Calu3 (cell line): ENCODE data around the gene FIP1L1. TPM values are rescaled to one million over a fixed set of nuclear protein-coding genes. Genes with fewer than 3 reads are reported as not detected.
A peak's percentile ranks its signal among the peaks of the same experiment; 100 is the strongest.

ENCODE experiments used
- BruUV-seq: library from RNA; stranded (reverse); fragments of 400-500 nt; replicated peaks from 2 replicates; lab custom pipeline; 2021; lab: Mats Ljungman, UMichigan
- CTCF ChIA-PET: fragments of 300-600 bp; sonication (Branson Sonifier 250); formaldehyde crosslinking; loops from one replicate; lab custom pipeline; 2022; ENCODE audit warnings: antibody characterized with exemption; lab: Charles Lee
- DNase-seq: peaks from one replicate; pipeline ENCODE4 v3.0.0; 2022
- H3K27ac Mint-ChIP-seq: one replicate; pipeline ENCODE4 v1.8.0; 2022; ENCODE audit warnings: mixed read lengths; ENCODE audit not compliant: unreplicated experiment
- H3K27me3 Mint-ChIP-seq: one replicate; pipeline ENCODE4 v1.8.0; 2022; ENCODE audit warnings: mixed read lengths; ENCODE audit not compliant: unreplicated experiment
- H3K36me3 Mint-ChIP-seq: one replicate; pipeline ENCODE4 v1.8.0; 2022; ENCODE audit warnings: mild to moderate bottlenecking, moderate library complexity, mixed read lengths; ENCODE audit not compliant: insufficient read depth, unreplicated experiment
- H3K4me1 Mint-ChIP-seq: one replicate; pipeline ENCODE4 v1.8.0; 2022; ENCODE audit warnings: mild to moderate bottlenecking, low read depth, mixed read lengths; ENCODE audit not compliant: unreplicated experiment
- H3K4me3 Mint-ChIP-seq: one replicate; pipeline ENCODE4 v1.8.0; 2022; ENCODE audit warnings: mild to moderate bottlenecking, low read depth, moderate library complexity, mixed read lengths; ENCODE audit not compliant: unreplicated experiment
- H3K9me3 Mint-ChIP-seq: one replicate; pipeline ENCODE4 v1.8.0; 2022; ENCODE audit warnings: low read depth, mixed read lengths; ENCODE audit not compliant: unreplicated experiment
- CTCF ChIP-seq: fragments of 200-600 bp; IDR thresholded peaks from one replicate; pipeline ENCODE4 v1.8.0; 2022; ENCODE audit warnings: antibody characterized with exemption; ENCODE audit not compliant: unreplicated experiment
- intact Hi-C: fragments of 100-400 bp; cut with micrococcal nuclease; formaldehyde crosslinking; loops from one replicate; pipeline ENCODE4 v1.10.0; 2022; ENCODE audit not compliant: unreplicated experiment
- total RNA-seq: library from RNA; stranded (reverse); gene quantifications from 2 replicates; pipeline ENCODE4 v1.2.3, GENCODE V29; 2022

FIP1L1 gene
- total RNA-seq, 1 experiment from 2014 or later = 56.3 TPM

- Mint-ChIP-seq H3K27me3 (peaks cover 45% of the 10 kb centered on the region), H3K9me3 (no peaks in the 10 kb centered on the region), H3K4me1 (no peaks in the 10 kb centered on the region), H3K27ac (no peak overlapping the region), H3K4me3 (no peak overlapping the region), H3K36me3 (peaks cover 3% of the 10 kb centered on the region)
- BruUV-seq = no TSS peak
- DNase-seq = no peak
- TF ChIP-seq CTCF = no peak
- intact Hi-C loops = loop anchor here (10.0 kb wide), 1 partner anchor 177 kb away; no protein-coding TSS in a partner anchor
- CTCF ChIA-PET = no interaction called here
Measured at GRCh38 chr4:53371843-53372521, 5.5 kb upstream of the FIP1L1 start.

- CTCF ChIA-PET = no interaction called here
- TF ChIP-seq CTCF = no peak
- no peak for DNase-seq
- H3K4me3 Mint-ChIP-seq = no peak overlapping the region
- peaks cover 24% of the 10 kb centered on the region for H3K36me3 Mint-ChIP-seq
- no peak overlapping the region for H3K27ac Mint-ChIP-seq
- intact Hi-C loops = loop anchor here (5.0 to 10.0 kb wide), 2 partner anchors 180 to 217 kb away; partner anchors contain the start of gene LNX1
- H3K4me1 Mint-ChIP-seq = peaks cover 5% of the 10 kb centered on the region
- H3K27me3 Mint-ChIP-seq = peaks cover 21% of the 10 kb centered on the region
- no peaks in the 10 kb centered on the region for H3K9me3 Mint-ChIP-seq
- BruUV-seq = no TSS peak
Measured at GRCh38 chr4:53374777-53375258, 2.6 kb upstream of the FIP1L1 start.

GRCh38 chr4:53376900-53377299 is 541 bp upstream of the FIP1L1 start:
- no peak for DNase-seq
- intact Hi-C loops = loop anchor here (1.0 to 10.0 kb wide), 3 partner anchors 11 to 215 kb away; partner anchors contain the start of genes LNX1 and SCFD2

GRCh38 chr4:53378171-53378482 is 686 bp downstream of the FIP1L1 start:
- intact Hi-C loops = loop anchor here (5.0 to 10.0 kb wide), 2 partner anchors 183 to 214 kb away; partner anchors contain the start of gene LNX1
- BruUV-seq = no TSS peak

More at GRCh38 chr4:53376900-53377299, 541 bp upstream of the FIP1L1 start:
- Mint-ChIP-seq H3K4me3 (peak overlapping the region; percentile 94), H3K9me3 (no peaks in the 10 kb centered on the region), H3K27ac (peak overlapping the region; percentile 88), H3K36me3 (peaks cover 28% of the 10 kb centered on the region), H3K27me3 (peaks cover under 1% of the 10 kb centered on the region), H3K4me1 (peaks cover 13% of the 10 kb centered on the region)
- no TSS peak for BruUV-seq
- CTCF ChIA-PET = no interaction called here
- TF ChIP-seq CTCF = no peak

More at GRCh38 chr4:53378171-53378482, 686 bp downstream of the FIP1L1 start:
- peaks cover 28% of the 10 kb centered on the region for H3K36me3 Mint-ChIP-seq
- peaks cover 13% of the 10 kb centered on the region for H3K4me1 Mint-ChIP-seq
- no peak for DNase-seq
- CTCF ChIA-PET = interaction anchor here (0.6 kb wide), 1 partner anchor 39 kb away, joined by 4 read pairs; no protein-coding TSS in a partner anchor
- peak overlapping the region; percentile 94 for H3K4me3 Mint-ChIP-seq
- no peak for TF ChIP-seq CTCF
- H3K27me3 Mint-ChIP-seq = no peaks in the 10 kb centered on the region
- H3K27ac Mint-ChIP-seq = peak overlapping the region; percentile 88
- H3K9me3 Mint-ChIP-seq = no peaks in the 10 kb centered on the region
